GM19468 (cell line): Measurements from ENCODE around the gene SLC8A1.

Source experiments
- ATAC-seq: cut with Tn5 transposase; IDR thresholded peaks from one replicate; pipeline ENCODE4 v1.9.1; 2021; ENCODE audit warnings: mild to moderate bottlenecking, moderate library complexity, moderate number of reproducible peaks; ENCODE audit not compliant: unreplicated experiment; ENCODE audit errors: extremely low read depth

SLC8A1 gene

GRCh38 chr2:40255103-40255502, 196.8 kb downstream of the SLC8A1 start:
- ATAC-seq, result no peak

- ATAC-seq, result no peak
These were observed 197.3 kb downstream of the SLC8A1 start for GRCh38 chr2:40254611-40255010.

GRCh38 chr2:40251137-40251536, 200.8 kb downstream of the SLC8A1 start:
- ATAC-seq, result no peak

- no peak for ATAC-seq
These were observed 202.3 kb downstream of the SLC8A1 start for GRCh38 chr2:40249577-40249976.

GRCh38 chr2:40248294-40248693, 203.6 kb downstream of the SLC8A1 start:
- ATAC-seq, result no peak

- ATAC-seq, result no peak
These were observed 207.2 kb downstream of the SLC8A1 start for GRCh38 chr2:40244675-40245074.

GRCh38 chr2:40244251-40244650, 207.6 kb downstream of the SLC8A1 start:
- ATAC-seq, result no peak

GRCh38 chr2:40243581-40244187, 208.2 kb downstream of the SLC8A1 start:
- ATAC-seq, result no peak

GRCh38 chr2:40242315-40242714, 209.6 kb downstream of the SLC8A1 start:
- ATAC-seq, result no peak

GRCh38 chr2:40240070-40240469, 211.8 kb downstream of the SLC8A1 start:
- ATAC-seq, result no peak

- no peak for ATAC-seq
These were observed 221.0 kb downstream of the SLC8A1 start for GRCh38 chr2:40230707-40231432.

GRCh38 chr2:40230186-40230585, 221.7 kb downstream of the SLC8A1 start:
- ATAC-seq, result no peak

GRCh38 chr2:40228310-40228709, 223.6 kb downstream of the SLC8A1 start:
- no peak for ATAC-seq

GRCh38 chr2:40227210-40227609, 224.7 kb downstream of the SLC8A1 start:
- ATAC-seq, result no peak

GRCh38 chr2:40226637-40227036, 225.3 kb downstream of the SLC8A1 start:
- no peak for ATAC-seq

- ATAC-seq, result no peak
These were observed 226.2 kb downstream of the SLC8A1 start for GRCh38 chr2:40225670-40226210.

GRCh38 chr2:40224318-40224717, 227.6 kb downstream of the SLC8A1 start:
- no peak for ATAC-seq

GRCh38 chr2:40220177-40220925, 231.5 kb downstream of the SLC8A1 start:
- ATAC-seq, result no peak

- ATAC-seq, result no peak
These were observed 232.7 kb downstream of the SLC8A1 start for GRCh38 chr2:40219141-40219540.

GRCh38 chr2:40218679-40219078, 233.2 kb downstream of the SLC8A1 start:
- no peak for ATAC-seq

- ATAC-seq, result no peak
These were observed 238.3 kb downstream of the SLC8A1 start for GRCh38 chr2:40213619-40214018.
